Measurements from ENCODE around the gene TFR2. TPM values are rescaled to one million over a fixed set of nuclear protein-coding genes. Genes with fewer than 3 reads are reported as not detected.
A peak's percentile ranks its signal among the peaks of the same experiment; 100 is the strongest.

The TFR2 gene
- total and polyA plus RNA-seq, 9 of the 15 experiments (the other 6 are each of a cell fraction or from before 2014, with no cell fraction given) = 3.8 to 123 (median 51.1) TPM

DNA sequence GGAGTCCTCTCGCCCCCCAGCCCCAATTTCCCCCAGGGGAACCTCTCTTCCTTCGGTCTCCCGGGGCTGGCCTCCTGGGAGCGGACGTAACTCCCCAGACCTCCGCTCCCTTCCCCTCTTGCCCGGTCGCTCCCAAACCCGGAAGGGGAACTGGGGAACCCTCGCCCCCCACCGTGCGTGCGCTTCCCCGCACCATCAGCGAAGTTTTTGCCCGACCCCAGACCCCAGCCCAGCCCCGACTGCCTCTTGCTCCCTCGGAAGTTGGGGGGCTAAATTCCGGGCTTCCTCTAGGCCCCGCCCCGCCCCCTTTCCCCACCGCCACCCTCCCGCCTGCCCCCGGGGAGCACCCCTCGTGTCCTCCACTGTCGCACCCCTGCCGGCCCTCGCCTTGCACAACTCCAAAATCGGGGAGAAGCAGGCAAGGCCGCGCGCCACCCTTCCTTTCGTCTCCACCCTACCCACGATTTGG lies 32.6 kb upstream of the TFR2 start (continued):
- TF ChIP-seq, protein P1, sequence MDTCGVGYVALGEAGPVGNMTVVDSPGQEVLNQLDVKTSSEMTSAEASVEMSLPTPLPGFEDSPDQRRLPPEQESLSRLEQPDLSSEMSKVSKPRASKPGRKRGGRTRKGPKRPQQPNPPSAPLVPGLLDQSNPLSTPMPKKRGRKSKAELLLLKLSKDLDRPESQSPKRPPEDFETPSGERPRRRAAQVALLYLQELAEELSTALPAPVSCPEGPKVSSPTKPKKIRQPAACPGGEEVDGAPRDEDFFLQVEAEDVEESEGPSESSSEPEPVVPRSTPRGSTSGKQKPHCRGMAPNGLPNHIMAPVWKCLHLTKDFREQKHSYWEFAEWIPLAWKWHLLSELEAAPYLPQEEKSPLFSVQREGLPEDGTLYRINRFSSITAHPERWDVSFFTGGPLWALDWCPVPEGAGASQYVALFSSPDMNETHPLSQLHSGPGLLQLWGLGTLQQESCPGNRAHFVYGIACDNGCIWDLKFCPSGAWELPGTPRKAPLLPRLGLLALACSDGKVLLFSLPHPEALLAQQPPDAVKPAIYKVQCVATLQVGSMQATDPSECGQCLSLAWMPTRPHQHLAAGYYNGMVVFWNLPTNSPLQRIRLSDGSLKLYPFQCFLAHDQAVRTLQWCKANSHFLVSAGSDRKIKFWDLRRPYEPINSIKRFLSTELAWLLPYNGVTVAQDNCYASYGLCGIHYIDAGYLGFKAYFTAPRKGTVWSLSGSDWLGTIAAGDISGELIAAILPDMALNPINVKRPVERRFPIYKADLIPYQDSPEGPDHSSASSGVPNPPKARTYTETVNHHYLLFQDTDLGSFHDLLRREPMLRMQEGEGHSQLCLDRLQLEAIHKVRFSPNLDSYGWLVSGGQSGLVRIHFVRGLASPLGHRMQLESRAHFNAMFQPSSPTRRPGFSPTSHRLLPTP (IDR thresholded peaks at IDR 0.05; ENCODE audit: borderline replicate concordance, extremely low read depth, insufficient read length) = no peak
- TF ChIP-seq NR4A1 (CRISPR knock-in tag; IDR thresholded peaks at IDR 0.05) = no peak
- TF ChIP-seq NR4A1 (tag; IDR thresholded peaks at IDR 0.05) = 0 out of 2 replicates have a peak, but pooled peaks have one; percentile 12
- TF ChIP-seq ZNF76 (CRISPR knock-in tag; IDR thresholded peaks at IDR 0.05; ENCODE audit: borderline replicate concordance) = peak; percentile 12; the same call in 1 of the 2 replicates
- TF ChIP-seq BRCA1 (IDR thresholded peaks at IDR 0.05) = no peak
- no peak for TF ChIP-seq BRCA1 (CRISPR knock-in tag; IDR thresholded peaks at IDR 0.05)
- TF ChIP-seq SLC30A9 (CRISPR knock-in tag; IDR thresholded peaks at IDR 0.05) = peak; percentile 59; the same call in 1 of the 2 replicates
- 0 out of 2 replicates have a peak, but pooled peaks have one; percentile 49 for TF ChIP-seq ZFPM2 (CRISPR knock-in tag; IDR thresholded peaks at IDR 0.05)
- TF ChIP-seq PHF8 (IDR thresholded peaks at IDR 0.05; ENCODE audit: borderline replicate concordance, low read length) = peak; percentile 64; the same call in 1 of the 2 replicates
- TF ChIP-seq ZNF263 (CRISPR knock-in tag; IDR thresholded peaks at IDR 0.05; ENCODE audit: borderline replicate concordance) = peak; percentile 76
- no peak for TF ChIP-seq OTX1 (CRISPR knock-in tag; IDR thresholded peaks at IDR 0.05)
- no peak for TF ChIP-seq SMARCA4 (IDR thresholded peaks at IDR 0.05)
- no peak for TF ChIP-seq PTTG1 (tag; IDR thresholded peaks at IDR 0.05; ENCODE audit: low read depth)
- TF ChIP-seq RBBP5 (IDR thresholded peaks at IDR 0.05; ENCODE audit: borderline replicate concordance, insufficient read depth, low read length, poor library complexity, severe bottlenecking) = peak; percentile 26
- peak; percentile 81 for TF ChIP-seq ELF1 (tag; IDR thresholded peaks at IDR 0.05)
- no peak for TF ChIP-seq PHF20 (IDR thresholded peaks at IDR 0.05; ENCODE audit: partially characterized antibody)
- 0 out of 2 replicates have a peak, but pooled peaks have one; percentile 0 for TF ChIP-seq ESRRA (IDR thresholded peaks at IDR 0.05; ENCODE audit: borderline replicate concordance, low read depth)
- 0 out of 4 replicates have a peak, but pooled peaks of 1 of the 2 experiments have one; percentile 27 for TF ChIP-seq UBTF (IDR thresholded peaks at IDR 0.05; ENCODE audit: borderline replicate concordance in 1 of 2, low read depth in 2 of 2, low read length in 2 of 2)
- TF ChIP-seq, protein P2, sequence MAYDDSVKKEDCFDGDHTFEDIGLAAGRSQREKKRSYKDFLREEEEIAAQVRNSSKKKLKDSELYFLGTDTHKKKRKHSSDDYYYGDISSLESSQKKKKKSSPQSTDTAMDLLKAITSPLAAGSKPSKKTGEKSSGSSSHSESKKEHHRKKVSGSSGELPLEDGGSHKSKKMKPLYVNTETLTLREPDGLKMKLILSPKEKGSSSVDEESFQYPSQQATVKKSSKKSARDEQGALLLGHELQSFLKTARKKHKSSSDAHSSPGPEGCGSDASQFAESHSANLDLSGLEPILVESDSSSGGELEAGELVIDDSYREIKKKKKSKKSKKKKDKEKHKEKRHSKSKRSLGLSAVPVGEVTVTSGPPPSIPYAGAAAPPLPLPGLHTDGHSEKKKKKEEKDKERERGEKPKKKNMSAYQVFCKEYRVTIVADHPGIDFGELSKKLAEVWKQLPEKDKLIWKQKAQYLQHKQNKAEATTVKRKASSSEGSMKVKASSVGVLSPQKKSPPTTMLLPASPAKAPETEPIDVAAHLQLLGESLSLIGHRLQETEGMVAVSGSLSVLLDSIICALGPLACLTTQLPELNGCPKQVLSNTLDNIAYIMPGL (CRISPR knock-in tag; IDR thresholded peaks at IDR 0.05) = no peak
- TF ChIP-seq SREBF1 (IDR thresholded peaks at IDR 0.05; ENCODE audit: borderline replicate concordance, low read depth, low read length) = no peak
- peak; percentile 7 for TF ChIP-seq SMAD4 (CRISPR knock-in tag; conservative IDR thresholded peaks at IDR 0.05)
- no peak for TF ChIP-seq CBX1 (IDR thresholded peaks at IDR 0.05; ENCODE audit: low read depth)

Data from K562 (cell line).